BJ (cell line): Measurements from ENCODE around the gene MC3R. TPM values are rescaled to one million over a fixed set of nuclear protein-coding genes. Genes with fewer than 3 reads are reported as not detected.

Experiments used
- CTCF ChIA-PET: fragments of 350-600 bp; formaldehyde crosslinking; extraction: SDS; loops from one replicate; lab custom pipeline; 2021; ENCODE audit warnings: antibody characterized with exemption, inconsistent platforms; lab: Yijun Ruan, JAX
- POLR2A ChIA-PET: fragments of 300-600 bp; sonication (Branson Sonifier 250); formaldehyde crosslinking; extraction: SDS; loops from one replicate; lab custom pipeline; 2021; ENCODE audit warnings: antibody characterized with exemption; lab: Charles Lee
- DNase-seq: peaks from one replicate; pipeline ENCODE4 v3.0.0-alpha.2; 2011; ENCODE audit warnings: low read depth
- H3K27me3 ChIP-seq: 2 replicates; pipeline ENCODE4 v1.6.0; 2011; ENCODE audit warnings: low read length; ENCODE audit not compliant: control insufficient read depth, insufficient read depth
- H3K36me3 ChIP-seq: 2 replicates; pipeline ENCODE4 v1.5.1; 2011; ENCODE audit warnings: low read length; ENCODE audit not compliant: control insufficient read depth, insufficient read depth
- H3K4me3 ChIP-seq: 2 replicates; pipeline ENCODE4 v1.5.1; 2011; ENCODE audit warnings: low read depth, mild to moderate bottlenecking, control low read depth, low read length
- polyA plus RNA-seq: library from polyadenylated mRNA; depleted of rRNA; stranded (reverse); fragments of >200 nt; gene quantifications from 2 replicates; pipeline ENCODE4 v1.2.3, GENCODE V29; 2011
- TF ChIP-seq, protein P1 (sequence below): IDR thresholded peaks from 2 replicates; pipeline ENCODE4 v1.5.1; 2011; ENCODE audit warnings: low read depth, mild to moderate bottlenecking, control low read depth, inconsistent platforms, low read length, moderate library complexity; ENCODE audit not compliant: insufficient read depth

The MC3R gene
- polyA plus RNA-seq, 1 experiment = not detected

DNA sequence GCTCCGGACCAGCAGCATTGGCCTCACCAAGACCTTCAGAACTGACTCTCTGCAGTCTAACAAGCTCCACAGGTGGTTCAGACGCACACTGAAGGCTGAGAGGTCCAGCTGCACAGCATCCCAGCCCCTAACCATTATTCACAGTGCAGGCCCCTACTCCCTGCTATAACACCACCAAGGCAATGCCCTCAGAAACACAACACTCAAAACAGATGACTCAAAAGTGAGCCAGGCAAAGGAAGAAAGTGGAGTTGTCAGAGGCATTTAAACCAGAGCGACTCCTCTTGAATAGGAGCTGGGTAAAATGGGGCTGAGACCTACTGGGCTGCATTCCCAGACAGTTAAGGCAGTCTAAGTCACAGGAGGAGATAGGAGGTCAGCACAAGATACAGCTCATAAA is 20.5 kb upstream of the MC3R start:
- DNase-seq = no peak
- Histone ChIP-seq H3K36me3 (no peaks in the 10 kb centered on the region), H3K27me3 (no peaks in the 10 kb centered on the region), H3K4me3 (no peak overlapping the region)
- ChIA-PET CTCF (no interaction called here), POLR2A (no interaction called here)
- TF ChIP-seq, protein P1, sequence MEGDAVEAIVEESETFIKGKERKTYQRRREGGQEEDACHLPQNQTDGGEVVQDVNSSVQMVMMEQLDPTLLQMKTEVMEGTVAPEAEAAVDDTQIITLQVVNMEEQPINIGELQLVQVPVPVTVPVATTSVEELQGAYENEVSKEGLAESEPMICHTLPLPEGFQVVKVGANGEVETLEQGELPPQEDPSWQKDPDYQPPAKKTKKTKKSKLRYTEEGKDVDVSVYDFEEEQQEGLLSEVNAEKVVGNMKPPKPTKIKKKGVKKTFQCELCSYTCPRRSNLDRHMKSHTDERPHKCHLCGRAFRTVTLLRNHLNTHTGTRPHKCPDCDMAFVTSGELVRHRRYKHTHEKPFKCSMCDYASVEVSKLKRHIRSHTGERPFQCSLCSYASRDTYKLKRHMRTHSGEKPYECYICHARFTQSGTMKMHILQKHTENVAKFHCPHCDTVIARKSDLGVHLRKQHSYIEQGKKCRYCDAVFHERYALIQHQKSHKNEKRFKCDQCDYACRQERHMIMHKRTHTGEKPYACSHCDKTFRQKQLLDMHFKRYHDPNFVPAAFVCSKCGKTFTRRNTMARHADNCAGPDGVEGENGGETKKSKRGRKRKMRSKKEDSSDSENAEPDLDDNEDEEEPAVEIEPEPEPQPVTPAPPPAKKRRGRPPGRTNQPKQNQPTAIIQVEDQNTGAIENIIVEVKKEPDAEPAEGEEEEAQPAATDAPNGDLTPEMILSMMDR = no peak

DNA sequence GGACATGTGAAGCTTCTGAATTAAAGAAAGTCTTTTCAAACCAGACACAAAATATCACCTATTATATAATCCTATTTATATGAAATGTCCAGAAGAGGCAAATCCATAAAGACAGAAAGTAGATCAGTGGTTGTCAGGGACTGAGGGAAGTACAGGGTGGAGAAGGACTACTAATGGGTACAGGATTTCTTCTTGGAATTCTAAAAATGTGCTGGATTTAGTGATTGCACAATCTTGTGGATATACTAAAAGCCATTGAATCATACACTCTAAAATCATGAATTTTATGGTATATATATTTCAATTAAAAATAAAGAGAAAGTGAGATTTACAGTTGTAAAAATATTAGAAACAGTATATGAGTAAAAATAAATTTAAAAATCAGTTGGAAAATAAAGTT is 18.7 kb upstream of the MC3R start:
- Histone ChIP-seq H3K36me3 (no peaks in the 10 kb centered on the region), H3K27me3 (no peaks in the 10 kb centered on the region), H3K4me3 (no peak overlapping the region)
- TF ChIP-seq, protein P1 = no peak
- CTCF ChIA-PET = no interaction called here
- no peak for DNase-seq
- POLR2A ChIA-PET = no interaction called here

DNA sequence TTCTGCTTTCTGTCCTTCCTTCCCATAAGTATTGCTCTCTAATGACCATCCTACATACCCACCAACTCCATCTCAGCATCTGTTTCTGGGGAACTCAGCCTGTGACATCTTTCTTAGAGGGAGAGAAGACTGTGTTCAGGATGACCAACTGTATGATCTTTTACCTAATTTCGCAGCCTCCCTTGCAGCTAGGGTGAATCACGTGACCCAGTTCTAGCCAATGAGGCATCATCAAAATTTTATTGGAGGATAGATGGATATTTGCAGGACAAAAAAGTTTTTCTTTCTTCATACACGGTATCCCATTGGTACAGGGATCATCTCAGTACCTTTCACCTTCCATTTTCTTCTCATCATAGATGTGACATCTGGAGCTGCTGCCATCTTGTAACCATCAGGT is 14.4 kb upstream of the MC3R start:
- ChIA-PET POLR2A (no interaction called here), CTCF (no interaction called here)
- TF ChIP-seq, protein P1 = no peak
- Histone ChIP-seq H3K27me3 (no peaks in the 10 kb centered on the region), H3K4me3 (no peak overlapping the region), H3K36me3 (no peaks in the 10 kb centered on the region)
- no peak for DNase-seq

DNA sequence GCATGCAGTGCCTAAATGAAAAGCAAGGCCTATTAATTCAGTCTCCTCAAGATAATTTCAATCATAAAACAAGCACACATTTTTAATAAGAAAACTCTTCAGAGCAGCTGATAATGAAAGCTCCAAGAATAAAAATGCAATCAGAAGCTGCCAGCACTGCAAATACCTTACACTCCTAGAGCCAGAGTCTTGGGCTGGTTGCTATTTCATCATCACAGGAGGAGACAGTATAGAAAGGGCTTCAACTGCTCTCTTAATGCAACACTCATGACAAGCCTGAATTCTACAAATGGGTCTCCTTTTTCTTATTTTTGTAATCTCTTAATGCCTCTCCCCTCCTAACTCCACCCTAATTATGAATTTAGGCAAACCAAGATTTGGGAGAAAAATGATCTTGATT is 11.2 kb upstream of the MC3R start:
- no peak for DNase-seq
- CTCF ChIA-PET = interaction anchor here (1.8 kb wide), 1 partner anchor 11 kb away, joined by 5 read pairs; the partner anchor contains the start of gene MC3R
- Histone ChIP-seq H3K27me3 (no peaks in the 10 kb centered on the region), H3K36me3 (no peaks in the 10 kb centered on the region), H3K4me3 (no peak overlapping the region)
- POLR2A ChIA-PET = no interaction called here
- TF ChIP-seq, protein P1 = no peak

DNA sequence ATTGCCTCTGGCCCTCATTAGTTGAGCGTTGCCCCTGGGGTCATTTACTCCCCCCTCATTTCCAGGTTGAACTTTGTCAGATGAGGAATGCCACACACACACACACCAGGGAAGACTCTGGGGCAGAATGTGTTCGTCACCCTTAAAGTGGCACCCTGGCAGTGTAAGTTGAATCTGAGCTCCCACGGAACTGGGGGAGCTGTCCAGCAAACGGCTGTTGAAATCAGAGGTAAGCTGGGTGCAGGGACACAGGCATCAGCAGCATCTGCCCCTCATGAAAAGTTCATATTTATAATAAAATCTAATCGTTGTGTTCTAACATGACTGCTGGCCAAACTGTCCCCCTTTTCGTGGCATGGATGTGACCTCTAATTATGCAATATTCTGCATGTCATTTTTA is 4.3 kb upstream of the MC3R start:
- TF ChIP-seq, protein P1 = no peak
- Histone ChIP-seq H3K36me3 (no peaks in the 10 kb centered on the region), H3K4me3 (no peak overlapping the region), H3K27me3 (no peaks in the 10 kb centered on the region)
- POLR2A ChIA-PET = no interaction called here
- no peak for DNase-seq
- CTCF ChIA-PET = no interaction called here
